Coronary artery (tissue), 2 donors: ENCODE measurements around the gene MEF2C.
"Not testable (repeated sequence)": the region's sequence is repeated elsewhere in the genome, so short reads cannot be mapped to it uniquely, and the experiment has no call there.

Source experiments
- DNase-seq: peaks from one replicate; pipeline ENCODE4 v3.0.0-alpha.2; 2017; ENCODE audit warnings: low spot score
- H3K27ac ChIP-seq, 2 donors: fragments of 200-600 bp; sonication (generic); one replicate each; pipeline ENCODE4 v1.5.1; 2016 to 2019
- H3K4me3 ChIP-seq: fragments of 200-600 bp; sonication (generic); 2 replicates; pipeline ENCODE4 v1.5.1; 2016; ENCODE audit warnings: mild to moderate bottlenecking, moderate library complexity
- CTCF ChIP-seq: fragments of 200-600 bp; sonication (generic); IDR thresholded peaks from one replicate; pipeline ENCODE4 v1.5.1; 2019; ENCODE audit warnings: antibody characterized with exemption

The MEF2C gene

GRCh38 chr5:88923623-88924329, 40.8 kb upstream of the MEF2C start:
- TF ChIP-seq CTCF = no peak
- no peak overlapping the region for H3K4me3 ChIP-seq
- no peak overlapping the region for H3K27ac ChIP-seq
- DNase-seq = no peak

DNA sequence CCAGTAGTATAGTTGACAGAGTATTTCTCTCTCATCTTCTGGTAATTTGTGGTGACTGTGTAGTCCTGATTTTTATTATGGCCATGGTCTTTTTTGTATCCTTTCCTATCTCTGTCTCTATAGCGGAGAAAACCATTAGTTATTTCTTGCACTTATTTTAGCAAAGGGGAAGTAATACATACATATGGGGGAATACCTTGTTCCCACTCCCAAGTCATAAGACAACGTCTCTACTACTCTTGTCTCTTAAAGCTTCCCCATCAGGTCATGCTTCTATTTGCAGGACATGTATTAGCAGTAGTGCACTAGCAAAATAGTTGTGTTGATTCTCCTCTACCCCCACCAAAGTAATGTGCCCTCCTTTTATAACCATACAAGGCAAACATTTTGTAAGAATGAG, 29.8 kb upstream of the MEF2C start:
- not testable (repeated sequence) for H3K27ac ChIP-seq, H3K4me3 ChIP-seq, DNase-seq

DNA sequence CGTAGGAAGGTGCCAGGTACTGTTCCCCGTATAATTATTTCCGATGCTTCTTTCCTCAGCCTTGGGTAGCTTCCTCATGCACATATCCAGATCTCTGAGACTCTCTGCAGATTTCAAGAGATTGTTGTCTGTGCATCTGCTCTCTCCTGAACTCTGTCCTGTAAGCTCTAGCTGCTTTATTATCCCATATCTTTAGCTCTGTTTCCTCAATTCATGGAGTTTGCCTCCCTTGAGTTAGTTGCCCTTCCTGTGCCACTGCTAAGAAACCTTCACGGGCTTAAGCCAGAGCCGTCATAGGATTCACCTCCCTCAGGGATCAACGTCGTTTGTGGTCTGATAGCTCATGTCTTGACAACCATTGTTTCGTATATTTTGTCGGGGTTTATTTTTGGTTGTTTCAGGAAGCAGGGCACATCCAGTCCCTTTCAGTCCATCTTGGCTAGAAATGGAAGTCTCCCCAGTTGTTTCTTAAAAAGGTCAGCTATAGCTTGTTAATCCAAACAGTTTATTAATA, 28.1 kb upstream of the MEF2C start:
- not testable (repeated sequence) for H3K4me3 ChIP-seq, DNase-seq, H3K27ac ChIP-seq

GRCh38 chr5:88904478-88904877, 21.5 kb upstream of the MEF2C start:
- not testable (repeated sequence) for H3K27ac ChIP-seq, H3K4me3 ChIP-seq, DNase-seq

DNA sequence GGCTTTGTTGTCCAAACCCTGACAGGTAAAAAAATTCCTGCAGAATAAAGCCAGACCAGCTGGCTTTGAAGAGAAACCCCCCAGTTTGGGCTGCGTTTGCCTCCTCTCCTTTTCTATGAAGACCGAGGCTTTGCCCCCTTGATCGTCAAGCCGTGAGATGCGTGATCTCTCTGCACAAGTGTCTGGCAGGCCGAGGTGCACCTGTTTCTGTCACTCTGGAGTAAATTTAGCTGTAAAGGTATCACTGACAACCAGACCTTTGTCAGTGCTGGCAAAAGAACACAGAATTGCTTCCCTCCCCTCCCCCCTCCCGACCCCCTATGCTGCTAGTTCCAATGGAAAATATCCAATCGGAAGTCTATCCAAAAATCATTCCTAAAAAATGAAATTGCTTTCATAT, 21.0 kb upstream of the MEF2C start:
- H3K27ac ChIP-seq, DNase-seq, H3K4me3 ChIP-seq: not testable (repeated sequence)

- not testable (repeated sequence) for H3K4me3 ChIP-seq, H3K27ac ChIP-seq, DNase-seq
These were observed 18.1 kb upstream of the MEF2C start for GRCh38 chr5:88901077-88901476.

DNA sequence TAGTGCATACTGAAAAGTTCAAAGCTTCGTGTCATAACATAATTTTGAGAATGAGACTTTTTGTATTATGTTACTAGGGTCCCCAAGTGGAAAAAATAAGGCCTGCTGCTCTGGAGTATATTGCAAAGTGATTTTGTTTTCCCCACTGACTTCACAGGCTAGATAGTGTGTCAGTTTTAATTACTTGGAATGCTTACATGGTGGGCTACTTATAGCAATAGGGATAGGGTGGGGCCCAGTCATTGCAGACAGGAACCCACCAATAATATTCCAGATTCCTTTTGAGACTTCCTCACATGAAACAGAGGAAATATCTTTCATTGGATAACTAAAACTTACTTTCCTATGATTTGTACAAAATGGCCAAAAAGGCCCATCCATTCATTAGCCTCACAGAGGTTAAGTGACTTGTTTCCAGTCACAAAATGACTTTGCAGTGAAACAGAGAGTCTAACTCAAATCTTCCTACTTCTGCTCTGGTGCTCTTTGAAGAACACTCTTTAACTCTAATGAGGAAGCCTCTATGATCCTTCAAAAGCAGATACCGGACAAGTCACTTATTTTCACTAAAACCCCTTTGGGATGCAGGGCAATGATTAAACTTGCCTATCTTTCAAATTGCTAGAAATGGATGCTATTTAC, 16.2 kb upstream of the MEF2C start:
- no peak for TF ChIP-seq CTCF
- no peak overlapping the region for H3K27ac ChIP-seq
- no peak overlapping the region for H3K4me3 ChIP-seq
- no peak for DNase-seq

DNA sequence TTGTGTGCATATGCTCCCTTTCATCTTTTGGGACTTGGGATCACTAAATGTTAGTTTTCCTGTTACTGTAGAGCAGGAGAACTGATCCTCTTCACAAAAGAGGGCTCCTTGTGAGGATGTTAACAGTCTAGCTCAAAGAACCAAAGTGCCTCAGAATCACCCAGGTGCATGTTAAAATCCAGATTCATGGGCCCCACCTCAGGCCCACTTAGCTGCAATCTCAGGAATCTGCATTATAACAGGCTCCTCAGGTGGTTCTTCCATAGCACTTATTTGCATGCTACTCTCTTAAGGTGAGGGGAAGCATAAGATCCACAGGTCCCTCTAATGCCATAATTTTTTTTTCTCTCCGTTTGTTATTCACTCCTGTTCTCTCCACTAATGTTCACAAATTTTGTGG, 14.8 kb upstream of the MEF2C start:
- TF ChIP-seq CTCF = no peak
- no peak overlapping the region for H3K27ac ChIP-seq
- no peak overlapping the region for H3K4me3 ChIP-seq
- no peak for DNase-seq

GRCh38 chr5:88895681-88896501, 12.9 kb upstream of the MEF2C start:
- DNase-seq = no peak
- H3K4me3 ChIP-seq = no peak overlapping the region
- no peak overlapping the region for H3K27ac ChIP-seq
- TF ChIP-seq CTCF = no peak
